OCI-LY7 (cell line): Measurements from ENCODE around the gene NF1. TPM values are rescaled to one million over a fixed set of nuclear protein-coding genes. Genes with fewer than 3 reads are reported as not detected.
"Not testable (repeated sequence)": the region's sequence is repeated elsewhere in the genome, so short reads cannot be mapped to it uniquely, and the experiment has no call there.

Experiments used
- BruUV-seq: library from RNA; stranded (reverse); fragments of 400-500 nt; replicated peaks from 2 replicates; lab custom pipeline; 2021; lab: Mats Ljungman, UMichigan
- CTCF ChIA-PET: fragments of 300-600 bp; sonication (Branson Sonifier 250); formaldehyde crosslinking; loops from one replicate; lab custom pipeline; 2022; ENCODE audit warnings: antibody characterized with exemption; ENCODE audit not compliant: unreplicated experiment; lab: Charles Lee
- POLR2A ChIA-PET: fragments of 300-600 bp; sonication (Branson Sonifier 250); formaldehyde crosslinking; loops from one replicate; lab custom pipeline; 2022; ENCODE audit warnings: antibody characterized with exemption; lab: Charles Lee
- DNase-seq: peaks from one replicate; pipeline ENCODE4 v3.0.0-alpha.2; 2015; ENCODE audit warnings: low spot score
- H2AFZ ChIP-seq: fragments of 200-600 bp; sonication (generic), shearing (Covaris generic); 2 replicates; pipeline ENCODE4 v1.6.1; 2014; ENCODE audit warnings: mild to moderate bottlenecking, antibody characterized with exemption, low read length, moderate library complexity
- H3K27ac ChIP-seq: fragments of 200-600 bp; sonication (generic); 2 replicates; pipeline ENCODE4 v1.5.1; 2014; ENCODE audit warnings: mixed run types, low read depth, mild to moderate bottlenecking, moderate library complexity, low read length, inconsistent platforms; ENCODE audit not compliant: poor library complexity, severe bottlenecking
- H3K36me3 ChIP-seq: fragments of 200-600 bp; sonication (generic); 2 replicates; pipeline ENCODE4 v1.6.1; 2014; ENCODE audit warnings: mild to moderate bottlenecking, antibody characterized with exemption, low read length, moderate library complexity, mixed read lengths; ENCODE audit not compliant: insufficient read depth
- H3K4me1 ChIP-seq: fragments of 200-600 bp; sonication (generic); 2 replicates; pipeline ENCODE4 v1.5.1; 2014; ENCODE audit warnings: mild to moderate bottlenecking, low read length; ENCODE audit not compliant: insufficient read depth, poor library complexity, severe bottlenecking
- H3K4me2 ChIP-seq: fragments of 200-600 bp; sonication (generic); 2 replicates; pipeline ENCODE4 v1.6.1; 2014; ENCODE audit warnings: mild to moderate bottlenecking, low read length
- H3K4me3 ChIP-seq: fragments of 200-600 bp; sonication (generic); 2 replicates; pipeline ENCODE4 v1.5.1; 2014; ENCODE audit warnings: mild to moderate bottlenecking, low read depth, low read length; ENCODE audit not compliant: poor library complexity, severe bottlenecking
- H3K79me2 ChIP-seq: fragments of 200-600 bp; sonication (generic); 2 replicates; pipeline ENCODE4 v1.6.1; 2016; ENCODE audit warnings: low read depth, mild to moderate bottlenecking, low read length, moderate library complexity, mixed read lengths; ENCODE audit not compliant: insufficient read depth
- H3K9me2 ChIP-seq: fragments of 200-600 bp; sonication (generic); 2 replicates; pipeline ENCODE4 v1.6.1; 2016; ENCODE audit warnings: mild to moderate bottlenecking, low read length, mixed read lengths; ENCODE audit not compliant: insufficient read depth
- H3K9me3 ChIP-seq: fragments of 200-600 bp; sonication (generic); 2 replicates; pipeline ENCODE4 v1.6.1; 2014; ENCODE audit warnings: mild to moderate bottlenecking, mixed run types, low read length, mixed read lengths
- H4K20me1 ChIP-seq: fragments of 200-600 bp; sonication (generic); 2 replicates; pipeline ENCODE4 v1.6.1; 2014; ENCODE audit warnings: mild to moderate bottlenecking, antibody characterized with exemption, low read length, moderate library complexity, mixed read lengths; ENCODE audit not compliant: insufficient read depth
- EZH2phosphoT487 ChIP-seq: fragments of 200-600 bp; sonication (generic); IDR thresholded peaks from 2 replicates; pipeline ENCODE4 v1.6.1; 2018; ENCODE audit warnings: low read depth, borderline replicate concordance, mild to moderate bottlenecking, mixed run types, antibody characterized with exemption, low read length, moderate library complexity, mixed read lengths
- intact Hi-C: fragments of 100-400 bp; cut with micrococcal nuclease; formaldehyde crosslinking; loops from one replicate; pipeline ENCODE4 v1.10.0; 2022; ENCODE audit not compliant: unreplicated experiment
- total RNA-seq, 2 experiments: library from RNA; depleted of rRNA in 1 of 2; stranded (reverse); fragments of >200 nt in 1 of 2; shearing (Covaris generic) in 1 of 2; gene quantifications; 2 replicates each; pipeline ENCODE4 v1.2.3, GENCODE V29; 2014 to 2022
- TF ChIP-seq, protein P1 (sequence below): fragments of 200-600 bp; sonication (generic); conservative IDR thresholded peaks from 2 replicates; pipeline ENCODE4 v1.5.1; 2014; ENCODE audit warnings: mild to moderate bottlenecking, antibody characterized with exemption, low read length, moderate library complexity, mixed read lengths

Gene NF1
- total RNA-seq, 2 experiments from 2014 or later = 38.7 to 64.8 TPM

DNA sequence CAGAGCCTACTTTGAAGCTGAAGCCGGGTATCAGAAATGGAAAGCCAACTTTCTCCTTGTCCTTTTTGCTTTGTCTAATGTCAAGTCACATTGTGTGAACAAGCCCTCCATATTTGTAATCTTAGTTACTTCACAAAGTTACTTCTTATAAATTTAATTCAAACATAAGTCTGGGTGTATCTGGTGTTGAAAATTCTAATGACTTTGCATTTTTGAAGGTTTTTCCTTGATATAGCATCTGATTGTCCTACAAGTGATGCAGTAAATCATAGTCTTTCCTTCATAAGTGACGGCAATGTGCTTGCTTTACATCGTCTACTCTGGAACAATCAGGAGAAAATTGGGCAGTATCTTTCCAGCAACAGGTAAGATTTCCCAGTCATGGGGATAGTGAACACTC lies 165.4 kb downstream of the NF1 start:
- DNase-seq = no peak
- no peaks in the 10 kb centered on the region for H4K20me1 ChIP-seq
- H3K27ac ChIP-seq = no peak overlapping the region
- H3K4me1 ChIP-seq = no peaks in the 10 kb centered on the region
- no peak overlapping the region for H3K4me3 ChIP-seq
- H3K9me2 ChIP-seq = no peaks in the 10 kb centered on the region
- H3K79me2 ChIP-seq = no peaks in the 10 kb centered on the region
- ChIA-PET CTCF (no interaction called here), POLR2A (no interaction called here)
- no TSS peak for BruUV-seq
- H3K9me3 ChIP-seq = no peaks in the 10 kb centered on the region
- intact Hi-C loops = no loop called here
- no peak overlapping the region for H3K4me2 ChIP-seq
- no peak overlapping the region for H2AFZ ChIP-seq
- H3K36me3 ChIP-seq = peaks cover 15% of the 10 kb centered on the region
- TF ChIP-seq, protein P1, sequence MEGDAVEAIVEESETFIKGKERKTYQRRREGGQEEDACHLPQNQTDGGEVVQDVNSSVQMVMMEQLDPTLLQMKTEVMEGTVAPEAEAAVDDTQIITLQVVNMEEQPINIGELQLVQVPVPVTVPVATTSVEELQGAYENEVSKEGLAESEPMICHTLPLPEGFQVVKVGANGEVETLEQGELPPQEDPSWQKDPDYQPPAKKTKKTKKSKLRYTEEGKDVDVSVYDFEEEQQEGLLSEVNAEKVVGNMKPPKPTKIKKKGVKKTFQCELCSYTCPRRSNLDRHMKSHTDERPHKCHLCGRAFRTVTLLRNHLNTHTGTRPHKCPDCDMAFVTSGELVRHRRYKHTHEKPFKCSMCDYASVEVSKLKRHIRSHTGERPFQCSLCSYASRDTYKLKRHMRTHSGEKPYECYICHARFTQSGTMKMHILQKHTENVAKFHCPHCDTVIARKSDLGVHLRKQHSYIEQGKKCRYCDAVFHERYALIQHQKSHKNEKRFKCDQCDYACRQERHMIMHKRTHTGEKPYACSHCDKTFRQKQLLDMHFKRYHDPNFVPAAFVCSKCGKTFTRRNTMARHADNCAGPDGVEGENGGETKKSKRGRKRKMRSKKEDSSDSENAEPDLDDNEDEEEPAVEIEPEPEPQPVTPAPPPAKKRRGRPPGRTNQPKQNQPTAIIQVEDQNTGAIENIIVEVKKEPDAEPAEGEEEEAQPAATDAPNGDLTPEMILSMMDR = no peak
- TF ChIP-seq EZH2phosphoT487 = no peak

DNA sequence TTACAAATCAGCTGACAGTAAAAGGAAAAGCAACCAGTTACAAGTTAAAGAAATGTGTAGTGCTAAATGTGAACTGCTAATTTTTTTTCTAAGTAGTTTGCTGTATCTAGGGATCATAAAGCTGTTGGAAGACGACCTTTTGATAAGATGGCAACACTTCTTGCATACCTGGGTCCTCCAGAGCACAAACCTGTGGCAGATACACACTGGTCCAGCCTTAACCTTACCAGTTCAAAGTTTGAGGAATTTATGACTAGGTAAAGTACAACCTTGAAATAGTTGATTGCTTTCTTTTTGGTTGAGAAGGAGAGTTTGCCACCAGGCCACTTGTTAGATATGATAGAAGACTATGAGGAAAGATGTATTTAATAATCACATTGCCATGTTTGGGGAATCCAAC lies 166.8 kb downstream of the NF1 start:
- Histone ChIP-seq H2AFZ (no peak overlapping the region), H3K4me3 (no peak overlapping the region), H3K9me2 (no peaks in the 10 kb centered on the region), H3K4me2 (no peak overlapping the region), H3K36me3 (peaks cover 22% of the 10 kb centered on the region), H4K20me1 (no peaks in the 10 kb centered on the region), H3K79me2 (no peaks in the 10 kb centered on the region), H3K27ac (no peak overlapping the region), H3K9me3 (no peaks in the 10 kb centered on the region), H3K4me1 (no peaks in the 10 kb centered on the region)
- POLR2A ChIA-PET = interaction anchor here (0.9 to 1.0 kb wide), 2 partner anchors 10 to 52 kb away, joined by 4 read pairs; partner anchors contain the start of gene EVI2B
- DNase-seq = no peak
- TF ChIP-seq, protein P1 = no peak
- no peak for TF ChIP-seq EZH2phosphoT487
- no TSS peak for BruUV-seq
- intact Hi-C loops = no loop called here
- CTCF ChIA-PET = no interaction called here

DNA sequence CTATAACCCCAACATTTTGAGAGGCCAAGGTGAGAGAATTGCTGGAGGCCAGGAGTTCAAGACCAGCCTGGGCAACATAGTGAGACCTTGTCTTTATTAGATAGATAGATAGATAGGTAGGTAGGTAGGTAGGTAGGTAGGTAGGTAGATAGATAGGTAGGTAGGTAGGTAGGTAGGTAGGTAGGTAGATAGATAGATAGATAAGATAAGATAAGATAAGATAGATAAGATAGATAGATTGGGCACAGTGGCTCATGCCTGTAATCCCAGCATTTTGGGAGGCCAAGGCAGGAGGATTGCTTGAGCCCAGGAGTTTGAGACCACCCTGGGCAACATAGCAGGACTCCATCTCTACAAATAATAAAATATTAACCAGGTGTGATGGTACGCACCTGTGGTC lies 168.1 kb downstream of the NF1 start:
- H3K9me2 ChIP-seq, H4K20me1 ChIP-seq, intact Hi-C loops, POLR2A ChIA-PET, H3K27ac ChIP-seq, BruUV-seq, CTCF ChIA-PET, DNase-seq, H3K79me2 ChIP-seq, H2AFZ ChIP-seq, H3K4me1 ChIP-seq, H3K9me3 ChIP-seq, H3K4me2 ChIP-seq, H3K4me3 ChIP-seq: not testable (repeated sequence)
- peaks cover 26% of the 10 kb centered on the region for H3K36me3 ChIP-seq
